Tibial nerve (tissue), 3 donors: Measurements from ENCODE around the gene VWA8.

ENCODE experiments used
- POLR2A ChIP-seq, 2 donors: fragments of 450-650 bp; IDR thresholded peaks; one replicate each; pipeline ENCODE4 v1.6.1; 2017; ENCODE audit warnings: antibody characterized with exemption in 2 of 2, mild to moderate bottlenecking in 2 of 2, moderate library complexity in 2 of 2
- TF ChIP-seq, protein P1 (sequence below), 5 experiments: fragments of 200-600 bp in 3 of 5; fragments of 450-650 bp in 2 of 5; sonication (generic) in 3 of 5; IDR thresholded peaks; one replicate each; pipeline ENCODE4 v1.5.1; 2016 to 2019; ENCODE audit warnings: antibody characterized with exemption in 5 of 5, mild to moderate bottlenecking in 3 of 5, moderate library complexity in 2 of 5

DNA sequence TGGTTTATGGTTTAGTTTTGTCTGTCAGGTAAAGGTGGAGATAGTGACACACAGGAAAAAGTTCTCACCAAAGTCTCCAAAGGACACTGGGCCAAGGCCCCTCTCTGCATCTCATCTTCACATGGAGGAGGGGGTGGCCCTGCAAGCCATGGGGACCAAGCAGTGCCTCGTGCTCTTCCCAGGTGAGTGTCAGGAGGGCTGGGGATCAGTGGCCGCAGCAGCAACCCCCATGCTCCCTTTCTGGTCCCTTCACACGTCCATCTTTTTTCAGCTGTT, 415.5 kb downstream of the VWA8 start:
- TF ChIP-seq, protein P1, sequence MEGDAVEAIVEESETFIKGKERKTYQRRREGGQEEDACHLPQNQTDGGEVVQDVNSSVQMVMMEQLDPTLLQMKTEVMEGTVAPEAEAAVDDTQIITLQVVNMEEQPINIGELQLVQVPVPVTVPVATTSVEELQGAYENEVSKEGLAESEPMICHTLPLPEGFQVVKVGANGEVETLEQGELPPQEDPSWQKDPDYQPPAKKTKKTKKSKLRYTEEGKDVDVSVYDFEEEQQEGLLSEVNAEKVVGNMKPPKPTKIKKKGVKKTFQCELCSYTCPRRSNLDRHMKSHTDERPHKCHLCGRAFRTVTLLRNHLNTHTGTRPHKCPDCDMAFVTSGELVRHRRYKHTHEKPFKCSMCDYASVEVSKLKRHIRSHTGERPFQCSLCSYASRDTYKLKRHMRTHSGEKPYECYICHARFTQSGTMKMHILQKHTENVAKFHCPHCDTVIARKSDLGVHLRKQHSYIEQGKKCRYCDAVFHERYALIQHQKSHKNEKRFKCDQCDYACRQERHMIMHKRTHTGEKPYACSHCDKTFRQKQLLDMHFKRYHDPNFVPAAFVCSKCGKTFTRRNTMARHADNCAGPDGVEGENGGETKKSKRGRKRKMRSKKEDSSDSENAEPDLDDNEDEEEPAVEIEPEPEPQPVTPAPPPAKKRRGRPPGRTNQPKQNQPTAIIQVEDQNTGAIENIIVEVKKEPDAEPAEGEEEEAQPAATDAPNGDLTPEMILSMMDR (IDR thresholded peaks at IDR 0.05), result no peak
- no peak for TF ChIP-seq POLR2A (IDR thresholded peaks at IDR 0.05)
